GM19099 (cell line): ENCODE measurements around the gene RAB24.

Source experiments
- POLR2A ChIP-seq: IDR thresholded peaks from 3 replicates; pipeline ENCODE4 v1.6.1; 2011; ENCODE audit warnings: low read depth; ENCODE audit not compliant: insufficient read length; ENCODE audit errors: extremely low read depth

RAB24 gene

GRCh38 chr5:177293819-177294581 lies 9.5 kb downstream of the RAB24 start:
- no peak for TF ChIP-seq POLR2A

- TF ChIP-seq POLR2A, result no peak
Measured at GRCh38 chr5:177291735-177292134, 11.8 kb downstream of the RAB24 start.

- TF ChIP-seq POLR2A, result no peak
Measured at GRCh38 chr5:177290816-177291596, 12.5 kb downstream of the RAB24 start.

GRCh38 chr5:177288191-177288590 lies 15.3 kb downstream of the RAB24 start:
- no peak for TF ChIP-seq POLR2A

- TF ChIP-seq POLR2A, result no peak
Measured at GRCh38 chr5:177276886-177277285, 26.6 kb downstream of the RAB24 start.

- TF ChIP-seq POLR2A, result no peak
Measured at GRCh38 chr5:177275883-177276282, 27.6 kb downstream of the RAB24 start.

GRCh38 chr5:177271113-177271512 lies 32.4 kb downstream of the RAB24 start:
- TF ChIP-seq POLR2A, result no peak

- no peak for TF ChIP-seq POLR2A
Measured at GRCh38 chr5:177270653-177271052, 32.9 kb downstream of the RAB24 start.

GRCh38 chr5:177269976-177270375 lies 33.5 kb downstream of the RAB24 start:
- no peak for TF ChIP-seq POLR2A

GRCh38 chr5:177269232-177269895 lies 34.2 kb downstream of the RAB24 start:
- no peak for TF ChIP-seq POLR2A

GRCh38 chr5:177265395-177265794 lies 38.1 kb downstream of the RAB24 start:
- TF ChIP-seq POLR2A, result no peak

GRCh38 chr5:177264178-177264577 lies 39.3 kb downstream of the RAB24 start:
- no peak for TF ChIP-seq POLR2A

- TF ChIP-seq POLR2A, result no peak
Measured at GRCh38 chr5:177261510-177261909, 42.0 kb downstream of the RAB24 start.

GRCh38 chr5:177260961-177261360 lies 42.6 kb downstream of the RAB24 start:
- no peak for TF ChIP-seq POLR2A

GRCh38 chr5:177256296-177256695 lies 47.2 kb downstream of the RAB24 start:
- TF ChIP-seq POLR2A, result no peak

- TF ChIP-seq POLR2A, result no peak
Measured at GRCh38 chr5:177253252-177253651, 50.3 kb downstream of the RAB24 start.
